Thyroid gland (tissue), 4 donors: ENCODE results near the gene PIGZ. TPM values are rescaled to one million over a fixed set of nuclear protein-coding genes. Genes with fewer than 3 reads are reported as not detected.

Source experiments
- DNase-seq, 2 donors: peaks; one replicate each; pipeline ENCODE4 v3.0.0-alpha.2; 2019
- H3K27ac ChIP-seq, 3 donors: fragments of 200-600 bp; sonication (generic); 1 replicate in 2 of 3; 2 replicates in 1 of 3; pipeline ENCODE4 v1.5.1; 2016 to 2019; ENCODE audit warnings: mild to moderate bottlenecking in 1 of 3, moderate library complexity in 1 of 3
- H3K27me3 ChIP-seq: fragments of 200-600 bp; sonication (generic); one replicate; pipeline ENCODE4 v1.5.1; 2019
- H3K36me3 ChIP-seq, 2 donors: fragments of 200-600 bp; sonication (generic); one replicate each; pipeline ENCODE4 v1.5.1; 2016 to 2019
- H3K4me1 ChIP-seq, 2 donors: fragments of 200-600 bp; sonication (generic); one replicate each; pipeline ENCODE4 v1.5.1; 2017 to 2019
- H3K4me3 ChIP-seq, 3 donors: fragments of 200-600 bp; sonication (generic); replicated peaks in 1 of 3; 1 replicate in 2 of 3; 2 replicates in 1 of 3; pipeline ENCODE4 v1.5.1; 2016; ENCODE audit warnings: mild to moderate bottlenecking in 1 of 3
- H3K9me3 ChIP-seq: fragments of 200-600 bp; sonication (generic); one replicate; pipeline ENCODE4 v1.5.1; 2017
- POLR2A ChIP-seq, 2 donors: fragments of 450-650 bp; IDR thresholded peaks; one replicate each; pipeline ENCODE4 v1.6.1; 2017; ENCODE audit warnings: antibody characterized with exemption in 2 of 2, mild to moderate bottlenecking in 2 of 2, moderate library complexity in 1 of 2
- WGBS, 2 donors: methylation state at CpG; one replicate each; pipeline ENCODE4 v1.1.5; 2017; 5-methylcytosine and 5-hydroxymethylcytosine counted together
- intact Hi-C: fragments of 100-400 bp; cut with DNase I; formaldehyde crosslinking; loops from one replicate; pipeline ENCODE4 v1.15.1; 2023
- total RNA-seq, 4 donors: library from RNA; depleted of rRNA; stranded (reverse); fragments of >200 nt; gene quantifications; one replicate each; pipeline ENCODE4 v1.2.3, GENCODE V29; 2016
- TF ChIP-seq, protein P1 (sequence below), 6 experiments: fragments of 200-600 bp in 3 of 6; fragments of 450-650 bp in 3 of 6; sonication (generic) in 3 of 6; IDR thresholded peaks; one replicate each; pipeline ENCODE4 v1.5.1; 2016 to 2019; ENCODE audit warnings: antibody characterized with exemption in 6 of 6, mild to moderate bottlenecking in 2 of 6, inconsistent platforms in 1 of 6, moderate library complexity in 1 of 6

PIGZ gene
- total RNA-seq, 4 donors from 2014 or later: 0.46 to 9.5 (median 6.3) TPM

GRCh38 chr3:197008436-197009209 is 40.0 kb upstream of the PIGZ start:
- Histone ChIP-seq H3K36me3 (no peaks in the 10 kb centered on the region), H3K27ac (no peak overlapping the region), H3K4me1 (peaks cover 4 to 7% of the 10 kb centered on the region in 2 donors), H3K27me3 (no peaks in the 10 kb centered on the region), H3K9me3 (no peaks in the 10 kb centered on the region), H3K4me3 (no peak overlapping the region)
- DNase-seq: no peak
- TF ChIP-seq POLR2A (IDR thresholded peaks at IDR 0.05): no peak
- TF ChIP-seq, protein P1, sequence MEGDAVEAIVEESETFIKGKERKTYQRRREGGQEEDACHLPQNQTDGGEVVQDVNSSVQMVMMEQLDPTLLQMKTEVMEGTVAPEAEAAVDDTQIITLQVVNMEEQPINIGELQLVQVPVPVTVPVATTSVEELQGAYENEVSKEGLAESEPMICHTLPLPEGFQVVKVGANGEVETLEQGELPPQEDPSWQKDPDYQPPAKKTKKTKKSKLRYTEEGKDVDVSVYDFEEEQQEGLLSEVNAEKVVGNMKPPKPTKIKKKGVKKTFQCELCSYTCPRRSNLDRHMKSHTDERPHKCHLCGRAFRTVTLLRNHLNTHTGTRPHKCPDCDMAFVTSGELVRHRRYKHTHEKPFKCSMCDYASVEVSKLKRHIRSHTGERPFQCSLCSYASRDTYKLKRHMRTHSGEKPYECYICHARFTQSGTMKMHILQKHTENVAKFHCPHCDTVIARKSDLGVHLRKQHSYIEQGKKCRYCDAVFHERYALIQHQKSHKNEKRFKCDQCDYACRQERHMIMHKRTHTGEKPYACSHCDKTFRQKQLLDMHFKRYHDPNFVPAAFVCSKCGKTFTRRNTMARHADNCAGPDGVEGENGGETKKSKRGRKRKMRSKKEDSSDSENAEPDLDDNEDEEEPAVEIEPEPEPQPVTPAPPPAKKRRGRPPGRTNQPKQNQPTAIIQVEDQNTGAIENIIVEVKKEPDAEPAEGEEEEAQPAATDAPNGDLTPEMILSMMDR (IDR thresholded peaks at IDR 0.05): no peak
- intact Hi-C loops: loop anchor here (10.0 kb wide), 2 partner anchors 176 to 496 kb away; no protein-coding TSS in a partner anchor
- WGBS, 2 donors: 92 to 93% methylated on average over 26 to 27 of the region's 27 CpGs

GRCh38 chr3:197007953-197008352 is 39.3 kb upstream of the PIGZ start:
- H3K27me3 ChIP-seq: no peaks in the 10 kb centered on the region
- DNase-seq: no peak
- no peak for TF ChIP-seq POLR2A (IDR thresholded peaks at IDR 0.05)
- TF ChIP-seq, protein P1 (IDR thresholded peaks at IDR 0.05): no peak
- intact Hi-C loops: loop anchor here (10.0 kb wide), 2 partner anchors 177 to 497 kb away; no protein-coding TSS in a partner anchor
- H3K9me3 ChIP-seq: no peaks in the 10 kb centered on the region
- H3K27ac ChIP-seq: no peak overlapping the region
- WGBS, 2 donors: 84 to 87% methylated on average over 8 of the region's 8 CpGs
- no peaks in the 10 kb centered on the region for H3K36me3 ChIP-seq
- H3K4me3 ChIP-seq: no peak overlapping the region
- H3K4me1 ChIP-seq: peaks cover 6 to 9% of the 10 kb centered on the region in 2 donors

- Histone ChIP-seq H3K4me3 (no peak overlapping the region), H3K36me3 (no peaks in the 10 kb centered on the region), H3K27ac (no peak overlapping the region), H3K4me1 (peaks cover 7 to 9% of the 10 kb centered on the region in 2 donors), H3K9me3 (no peaks in the 10 kb centered on the region), H3K27me3 (no peaks in the 10 kb centered on the region)
- intact Hi-C loops: loop anchor here (10.0 kb wide), 2 partner anchors 177 to 497 kb away; no protein-coding TSS in a partner anchor
- no peak for DNase-seq
- no peak for TF ChIP-seq POLR2A (IDR thresholded peaks at IDR 0.05)
- TF ChIP-seq, protein P1 (IDR thresholded peaks at IDR 0.05): no peak
- WGBS, 2 donors: 87 to 90% methylated on average over 12 of the region's 12 CpGs
Measured at GRCh38 chr3:197007296-197007940, 38.8 kb upstream of the PIGZ start.

DNA sequence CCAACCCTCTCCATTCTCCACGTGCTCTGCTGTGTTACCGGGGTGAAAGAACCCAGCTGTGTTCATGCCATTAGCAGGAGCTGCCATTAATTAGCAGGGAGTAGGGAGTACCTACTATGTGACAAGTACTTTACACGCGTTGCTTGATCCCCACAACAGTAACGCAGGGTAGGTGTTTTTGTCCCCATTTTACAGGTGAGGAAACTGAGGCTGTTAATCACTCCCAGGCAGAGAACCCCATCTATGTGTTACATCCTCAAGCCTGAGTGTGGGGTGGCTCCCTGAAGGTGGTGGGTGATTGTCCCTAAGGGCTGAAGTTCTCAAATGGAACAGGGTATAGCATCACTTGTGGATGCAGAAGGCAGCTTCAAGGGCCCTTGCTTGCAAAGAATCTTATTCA is 38.2 kb upstream of the PIGZ start:
- Histone ChIP-seq H3K9me3 (no peaks in the 10 kb centered on the region), H3K27me3 (no peaks in the 10 kb centered on the region), H3K36me3 (no peaks in the 10 kb centered on the region), H3K27ac (no peak overlapping the region), H3K4me3 (no peak overlapping the region), H3K4me1 (peaks cover 9 to 12% of the 10 kb centered on the region in 2 donors)
- no peak for TF ChIP-seq POLR2A (IDR thresholded peaks at IDR 0.05)
- TF ChIP-seq, protein P1 (IDR thresholded peaks at IDR 0.05): no peak
- 94 to 99% methylated on average over 5 of the region's 5 CpGs for WGBS, 2 donors
- DNase-seq: no peak
- intact Hi-C loops: loop anchor here (10.0 kb wide), 2 partner anchors 178 to 498 kb away; no protein-coding TSS in a partner anchor
